A673 (cell line): ENCODE measurements around the gene STARD7. TPM values are rescaled to one million over a fixed set of nuclear protein-coding genes. Genes with fewer than 3 reads are reported as not detected.

Experiments used
- BruUV-seq: library from RNA; stranded (reverse); fragments of 400-500 nt; replicated peaks from 2 replicates; lab custom pipeline; 2021; lab: Mats Ljungman, UMichigan
- CTCF ChIA-PET: fragments of 300-600 bp; sonication (Branson Sonifier 250); formaldehyde crosslinking; loops from one replicate; lab custom pipeline; 2022; ENCODE audit warnings: antibody characterized with exemption; lab: Charles Lee
- POLR2A ChIA-PET: fragments of 300-600 bp; sonication (Branson Sonifier 250); formaldehyde crosslinking; loops from one replicate; lab custom pipeline; 2022; ENCODE audit warnings: antibody characterized with exemption; ENCODE audit not compliant: low non-redundant PET; lab: Charles Lee
- DNase-seq: peaks from one replicate; pipeline ENCODE4 v3.0.0-alpha.2; 2015; ENCODE audit warnings: low spot score
- H3K27ac ChIP-seq: fragments of 200-600 bp; sonication (generic); 2 replicates; pipeline ENCODE4 v1.5.1; 2016; ENCODE audit warnings: mixed run types, low read depth, mild to moderate bottlenecking, mixed read lengths, antibody characterized with exemption, low read length; ENCODE audit not compliant: poor library complexity, severe bottlenecking
- H3K27me3 ChIP-seq: fragments of 200-600 bp; sonication (generic); replicated peaks from 2 replicates; pipeline ENCODE4 v1.6.1; 2017; ENCODE audit warnings: mixed run types, low read depth, mild to moderate bottlenecking, mixed read lengths, antibody characterized with exemption, low read length; ENCODE audit not compliant: insufficient read depth, poor library complexity
- H3K36me3 ChIP-seq: fragments of 200-600 bp; sonication (generic); 2 replicates; pipeline ENCODE4 v1.6.1; 2016; ENCODE audit warnings: mixed run types, mild to moderate bottlenecking, mixed read lengths, antibody characterized with exemption, low read length; ENCODE audit not compliant: insufficient read depth, poor library complexity, severe bottlenecking
- H3K4me1 ChIP-seq: fragments of 200-600 bp; sonication (generic); 2 replicates; pipeline ENCODE4 v1.6.1; 2017; ENCODE audit warnings: mixed run types, mild to moderate bottlenecking, mixed read lengths, antibody characterized with exemption, low read length; ENCODE audit not compliant: insufficient read depth, poor library complexity, severe bottlenecking
- H3K4me3 ChIP-seq: fragments of 200-600 bp; sonication (generic); 2 replicates; pipeline ENCODE4 v1.5.1; 2016; ENCODE audit warnings: low read depth, mixed run types, mild to moderate bottlenecking, mixed read lengths, low read length; ENCODE audit not compliant: poor library complexity, severe bottlenecking
- H3K9me3 ChIP-seq: fragments of 200-600 bp; sonication (generic); 2 replicates; pipeline ENCODE4 v1.6.1; 2016; ENCODE audit warnings: mixed run types, low read depth, mild to moderate bottlenecking, mixed read lengths, antibody characterized with exemption, low read length; ENCODE audit not compliant: poor library complexity, severe bottlenecking
- CTCF ChIP-seq: fragments of 300-800, 200-600 bp; sonication (generic); conservative IDR thresholded peaks from 2 replicates; pipeline ENCODE4 v1.5.1; 2017; ENCODE audit warnings: low read depth, mild to moderate bottlenecking, antibody characterized with exemption, low read length, moderate library complexity, mixed read lengths
- EZH2 ChIP-seq: fragments of 200-600 bp; sonication (generic); IDR thresholded peaks from 2 replicates; pipeline ENCODE4 v1.6.1; 2017; ENCODE audit warnings: borderline replicate concordance, low read depth, mild to moderate bottlenecking, mixed read lengths, antibody characterized with exemption, low read length; ENCODE audit not compliant: poor library complexity, severe bottlenecking
- intact Hi-C: fragments of 100-400 bp; cut with micrococcal nuclease; formaldehyde crosslinking; loops from one replicate; pipeline ENCODE4 v1.10.0; 2022; ENCODE audit not compliant: unreplicated experiment
- total RNA-seq: library from RNA; stranded (reverse); gene quantifications from 2 replicates; pipeline ENCODE4 v1.2.3, GENCODE V29; 2021

STARD7 gene
- total RNA-seq, 1 experiment from 2014 or later, result 201 TPM

GRCh38 chr2:96238266-96238665 is 29.6 kb upstream of the STARD7 start:
- ChIA-PET CTCF (no interaction called here), POLR2A (no interaction called here)
- H3K27me3 ChIP-seq, result no peaks in the 10 kb centered on the region
- H3K9me3 ChIP-seq, result no peaks in the 10 kb centered on the region
- TF ChIP-seq EZH2 (no peak), CTCF (no peak)
- H3K4me1 ChIP-seq, result peaks cover 7% of the 10 kb centered on the region
- no TSS peak for BruUV-seq
- no peak for DNase-seq
- intact Hi-C loops, result no loop called here
- no peaks in the 10 kb centered on the region for H3K36me3 ChIP-seq
- no peak overlapping the region for H3K4me3 ChIP-seq
- H3K27ac ChIP-seq, result no peak overlapping the region

GRCh38 chr2:96236882-96237281 is 28.3 kb upstream of the STARD7 start:
- POLR2A ChIA-PET, result no interaction called here
- TF ChIP-seq CTCF (no peak), EZH2 (no peak)
- no TSS peak for BruUV-seq
- Histone ChIP-seq H3K36me3 (no peaks in the 10 kb centered on the region), H3K4me3 (no peak overlapping the region), H3K4me1 (no peaks in the 10 kb centered on the region), H3K27me3 (no peaks in the 10 kb centered on the region), H3K9me3 (no peaks in the 10 kb centered on the region), H3K27ac (no peak overlapping the region)
- no peak for DNase-seq
- intact Hi-C loops, result no loop called here
- CTCF ChIA-PET, result interaction anchor here (0.9 kb wide), 1 partner anchor 23 kb away, joined by 3 read pairs; no protein-coding TSS in a partner anchor

- H3K9me3 ChIP-seq, result no peaks in the 10 kb centered on the region
- DNase-seq, result no peak
- no peaks in the 10 kb centered on the region for H3K27me3 ChIP-seq
- BruUV-seq, result no TSS peak
- no peaks in the 10 kb centered on the region for H3K36me3 ChIP-seq
- TF ChIP-seq CTCF, result no peak
- TF ChIP-seq EZH2, result no peak
- ChIA-PET POLR2A (no interaction called here), CTCF (interaction anchor here (0.8 kb wide), 1 partner anchor 211 kb away, joined by 9 read pairs; no protein-coding TSS in a partner anchor)
- no peak overlapping the region for H3K27ac ChIP-seq
- intact Hi-C loops, result no loop called here
- H3K4me1 ChIP-seq, result no peaks in the 10 kb centered on the region
- no peak overlapping the region for H3K4me3 ChIP-seq
These were observed 25.3 kb upstream of the STARD7 start for GRCh38 chr2:96233880-96234316.
